ENCODE results near the gene ILF2.

Gene ILF2

DNA sequence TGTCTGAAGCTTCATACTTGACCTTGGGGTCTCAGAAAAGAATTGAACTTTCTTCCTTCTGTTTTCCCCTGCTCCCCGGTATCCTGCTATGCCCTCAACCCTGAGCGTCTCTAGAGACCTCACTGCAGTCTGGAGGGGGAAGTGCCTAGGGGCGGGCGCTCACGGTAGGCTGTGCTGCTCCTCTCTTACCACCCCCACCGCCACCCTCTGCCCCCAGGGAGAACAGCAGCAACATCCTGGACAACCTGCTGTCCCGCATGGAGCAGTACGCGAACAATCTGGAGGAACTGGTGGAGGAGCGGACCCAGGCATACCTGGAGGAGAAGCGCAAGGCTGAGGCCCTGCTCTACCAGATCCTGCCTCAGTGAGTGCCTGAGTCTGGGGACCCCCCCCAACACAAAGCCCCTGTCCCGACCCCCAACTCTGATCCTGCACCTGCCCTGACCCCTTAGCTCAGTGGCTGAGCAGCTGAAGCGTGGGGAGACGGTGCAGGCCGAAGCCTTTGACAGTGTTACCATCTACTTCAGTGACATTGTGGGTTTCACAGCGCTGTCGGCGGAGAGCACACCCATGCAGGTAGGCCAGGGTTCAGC is 18.0 kb upstream of the ILF2 start:
- H3K9me3 ChIP-seq = no peaks in the 10 kb centered on the region
- TF ChIP-seq, protein P1, sequence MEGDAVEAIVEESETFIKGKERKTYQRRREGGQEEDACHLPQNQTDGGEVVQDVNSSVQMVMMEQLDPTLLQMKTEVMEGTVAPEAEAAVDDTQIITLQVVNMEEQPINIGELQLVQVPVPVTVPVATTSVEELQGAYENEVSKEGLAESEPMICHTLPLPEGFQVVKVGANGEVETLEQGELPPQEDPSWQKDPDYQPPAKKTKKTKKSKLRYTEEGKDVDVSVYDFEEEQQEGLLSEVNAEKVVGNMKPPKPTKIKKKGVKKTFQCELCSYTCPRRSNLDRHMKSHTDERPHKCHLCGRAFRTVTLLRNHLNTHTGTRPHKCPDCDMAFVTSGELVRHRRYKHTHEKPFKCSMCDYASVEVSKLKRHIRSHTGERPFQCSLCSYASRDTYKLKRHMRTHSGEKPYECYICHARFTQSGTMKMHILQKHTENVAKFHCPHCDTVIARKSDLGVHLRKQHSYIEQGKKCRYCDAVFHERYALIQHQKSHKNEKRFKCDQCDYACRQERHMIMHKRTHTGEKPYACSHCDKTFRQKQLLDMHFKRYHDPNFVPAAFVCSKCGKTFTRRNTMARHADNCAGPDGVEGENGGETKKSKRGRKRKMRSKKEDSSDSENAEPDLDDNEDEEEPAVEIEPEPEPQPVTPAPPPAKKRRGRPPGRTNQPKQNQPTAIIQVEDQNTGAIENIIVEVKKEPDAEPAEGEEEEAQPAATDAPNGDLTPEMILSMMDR (IDR thresholded peaks at IDR 0.05; ENCODE audit: low read depth, low read length) = no peak
- H3K36me3 ChIP-seq = no peaks in the 10 kb centered on the region
- no peak for DNase-seq
- H3K4me1 ChIP-seq = 0 out of 2 replicates have a peak, but pooled peaks cover 2% of the 10 kb centered on the region
- H3K27me3 ChIP-seq = no peaks in the 10 kb centered on the region
- no peak overlapping the region for H3K4me3 ChIP-seq (ENCODE audit: low read depth, low read length)

DNA sequence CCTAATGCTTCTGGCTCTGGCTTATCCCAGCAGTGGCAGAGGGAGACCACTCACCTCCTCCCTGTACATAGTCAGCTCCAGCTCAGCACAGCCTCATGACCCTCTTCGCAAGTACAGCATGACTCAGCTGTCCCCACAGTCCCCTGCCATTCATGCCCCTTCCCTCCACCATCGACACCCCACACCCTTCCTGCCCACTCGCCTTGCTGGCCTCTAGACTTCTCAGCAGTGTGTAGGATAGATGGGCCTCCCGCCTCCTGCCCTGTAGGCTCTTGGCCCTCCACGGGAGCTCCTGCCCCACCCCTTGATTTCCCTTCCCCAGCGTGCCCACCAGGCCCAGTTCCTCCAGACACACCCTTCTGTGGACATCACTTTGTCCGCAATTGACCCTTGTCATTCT is 17.5 kb upstream of the ILF2 start:
- H3K4me1 ChIP-seq = 0 out of 2 replicates have a peak, but pooled peaks cover 2% of the 10 kb centered on the region
- H3K27me3 ChIP-seq = no peaks in the 10 kb centered on the region
- no peak for DNase-seq
- no peak overlapping the region for H3K4me3 ChIP-seq (ENCODE audit: low read depth, low read length)
- TF ChIP-seq, protein P1 (IDR thresholded peaks at IDR 0.05; ENCODE audit: low read depth, low read length) = no peak
- H3K9me3 ChIP-seq = no peaks in the 10 kb centered on the region
- H3K36me3 ChIP-seq = no peaks in the 10 kb centered on the region

DNA sequence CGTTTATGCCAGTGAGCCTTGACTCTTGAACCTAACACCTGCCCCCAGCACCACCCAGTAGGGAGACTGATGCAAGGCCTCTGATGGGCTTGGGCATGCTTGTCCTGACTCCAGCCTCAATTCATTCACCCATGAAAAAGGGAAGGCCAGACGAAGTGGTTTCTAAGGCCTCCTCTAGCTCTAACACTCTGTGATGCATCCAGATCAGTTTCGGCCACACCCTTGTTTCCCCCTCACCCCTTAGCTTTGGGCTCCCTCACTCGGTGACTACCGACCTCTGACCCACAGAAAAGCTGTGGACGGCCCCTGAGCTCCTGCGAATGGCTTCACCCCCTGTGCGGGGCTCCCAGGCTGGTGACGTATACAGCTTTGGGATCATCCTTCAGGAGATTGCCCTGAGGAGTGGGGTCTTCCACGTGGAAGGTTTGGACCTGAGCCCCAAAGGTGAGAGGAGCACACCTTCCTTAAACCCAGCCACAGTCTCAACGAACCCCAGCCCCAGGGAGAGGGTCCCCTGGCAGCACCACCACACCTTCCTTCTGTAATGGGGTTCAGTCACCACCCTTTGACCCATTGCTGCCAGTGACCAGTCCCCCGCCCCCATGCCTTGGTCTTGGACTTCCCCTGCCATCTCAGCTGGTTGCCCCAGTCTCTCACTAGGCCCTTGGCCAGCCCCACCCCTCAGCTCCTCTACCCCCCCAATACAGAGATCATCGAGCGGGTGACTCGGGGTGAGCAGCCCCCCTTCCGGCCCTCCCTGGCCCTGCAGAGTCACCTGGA is 16.7 kb upstream of the ILF2 start:
- TF ChIP-seq, protein P1 (IDR thresholded peaks at IDR 0.05; ENCODE audit: low read depth, low read length) = no peak
- no peaks in the 10 kb centered on the region for H3K36me3 ChIP-seq
- H3K9me3 ChIP-seq = no peaks in the 10 kb centered on the region
- no peak for DNase-seq
- H3K4me1 ChIP-seq = 0 out of 2 replicates have a peak, but pooled peaks cover 2% of the 10 kb centered on the region
- H3K27me3 ChIP-seq = no peaks in the 10 kb centered on the region
- H3K4me3 ChIP-seq (ENCODE audit: low read depth, low read length) = no peak overlapping the region

DNA sequence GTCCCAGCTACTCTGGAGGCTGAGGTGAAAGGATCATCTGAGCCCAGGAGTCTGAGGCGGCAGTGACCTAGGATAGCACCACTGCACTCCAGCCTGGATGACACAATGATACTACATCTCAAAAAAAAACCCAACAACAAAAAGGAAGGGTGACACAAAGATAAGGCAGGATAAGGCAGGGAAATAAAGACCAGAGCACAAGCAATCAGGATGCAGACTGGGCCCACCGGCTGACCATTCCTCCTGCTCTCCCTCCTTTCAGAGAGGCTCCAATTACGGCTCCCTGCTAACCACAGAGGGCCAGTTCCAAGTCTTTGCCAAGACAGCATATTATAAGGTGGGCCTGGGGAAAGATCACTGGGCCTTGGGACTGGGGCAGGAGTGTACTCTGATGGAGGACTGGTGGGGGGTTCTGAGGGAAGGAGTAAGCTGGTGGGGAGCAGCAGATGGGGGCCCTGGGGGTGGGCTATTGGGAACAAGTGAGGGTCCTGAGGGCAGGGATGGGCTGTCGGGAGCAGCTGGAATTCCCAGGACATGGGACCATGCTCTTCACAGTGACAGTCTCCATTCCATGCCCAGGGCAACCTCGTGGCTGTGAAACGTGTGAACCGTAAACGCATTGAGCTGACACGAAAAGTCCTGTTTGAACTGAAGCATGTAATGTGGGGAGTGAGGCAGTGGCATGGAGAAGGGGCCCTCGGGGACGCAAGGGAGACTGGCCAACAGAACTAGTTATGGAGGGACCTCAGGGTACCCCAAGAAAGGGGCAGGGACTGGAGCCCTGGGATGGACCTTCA is 14.9 kb upstream of the ILF2 start:
- no peak overlapping the region for H3K4me3 ChIP-seq (ENCODE audit: low read depth, low read length)
- no peaks in the 10 kb centered on the region for H3K36me3 ChIP-seq
- TF ChIP-seq, protein P1 (IDR thresholded peaks at IDR 0.05; ENCODE audit: low read depth, low read length) = no peak
- H3K27me3 ChIP-seq = no peaks in the 10 kb centered on the region
- no peaks in the 10 kb centered on the region for H3K9me3 ChIP-seq
- H3K4me1 ChIP-seq = 0 out of 2 replicates have a peak, but pooled peaks cover 2% of the 10 kb centered on the region
- DNase-seq = no peak

DNA sequence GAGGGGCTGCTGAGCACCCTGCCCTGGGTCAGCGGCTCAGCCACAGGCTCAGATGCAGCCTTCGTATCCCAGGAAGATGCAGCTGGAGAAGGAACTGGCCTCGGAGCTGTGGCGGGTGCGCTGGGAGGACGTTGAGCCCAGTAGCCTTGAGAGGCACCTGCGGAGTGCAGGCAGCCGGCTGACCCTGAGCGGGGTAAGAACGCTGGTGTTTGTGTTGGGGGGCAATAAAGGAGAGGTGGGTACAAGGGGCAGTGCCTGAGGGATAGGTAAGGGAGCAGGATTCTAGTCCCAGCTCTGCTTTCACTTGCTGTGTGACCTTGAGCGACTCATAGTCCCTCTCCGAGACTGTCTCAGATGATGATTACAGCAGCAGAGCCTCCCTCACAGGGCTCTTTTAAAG is 14.1 kb upstream of the ILF2 start:
- no peak overlapping the region for H3K4me3 ChIP-seq (ENCODE audit: low read depth, low read length)
- H3K9me3 ChIP-seq = no peaks in the 10 kb centered on the region
- H3K36me3 ChIP-seq = no peaks in the 10 kb centered on the region
- TF ChIP-seq, protein P1 (IDR thresholded peaks at IDR 0.05; ENCODE audit: low read depth, low read length) = no peak
- DNase-seq = no peak
- no peaks in the 10 kb centered on the region for H3K27me3 ChIP-seq
- H3K4me1 ChIP-seq = 0 out of 2 replicates have a peak, but pooled peaks cover 2% of the 10 kb centered on the region

Measured in BE2C (cell line).